HG03097 (cell line): Measurements from ENCODE around the gene UBXN1.

Experiments
- ATAC-seq: cut with Tn5 transposase; IDR thresholded peaks from one replicate; pipeline ENCODE4 v1.9.1; 2021; ENCODE audit not compliant: unreplicated experiment, low FRiP score

The UBXN1 gene

DNA sequence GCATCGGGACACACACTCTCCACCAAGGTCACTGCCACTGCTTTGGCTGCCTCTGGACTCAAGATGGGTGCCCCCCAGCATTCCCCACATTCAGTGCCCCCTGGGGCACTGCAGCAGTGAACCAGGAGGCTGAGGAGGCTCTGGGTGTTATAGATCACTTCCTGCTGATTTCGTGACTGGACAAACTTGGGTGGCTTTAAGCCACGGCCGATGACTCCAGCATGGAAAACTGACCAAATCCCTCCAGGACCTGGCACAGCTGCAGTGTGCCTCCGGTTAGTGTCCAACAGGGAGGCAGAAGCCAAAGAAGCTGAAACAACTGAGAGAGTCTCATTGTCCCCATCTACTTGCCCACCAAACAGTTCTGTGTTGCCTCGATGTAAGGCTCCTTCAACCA lies 31.3 kb downstream of the UBXN1 start:
- no peak for ATAC-seq

DNA sequence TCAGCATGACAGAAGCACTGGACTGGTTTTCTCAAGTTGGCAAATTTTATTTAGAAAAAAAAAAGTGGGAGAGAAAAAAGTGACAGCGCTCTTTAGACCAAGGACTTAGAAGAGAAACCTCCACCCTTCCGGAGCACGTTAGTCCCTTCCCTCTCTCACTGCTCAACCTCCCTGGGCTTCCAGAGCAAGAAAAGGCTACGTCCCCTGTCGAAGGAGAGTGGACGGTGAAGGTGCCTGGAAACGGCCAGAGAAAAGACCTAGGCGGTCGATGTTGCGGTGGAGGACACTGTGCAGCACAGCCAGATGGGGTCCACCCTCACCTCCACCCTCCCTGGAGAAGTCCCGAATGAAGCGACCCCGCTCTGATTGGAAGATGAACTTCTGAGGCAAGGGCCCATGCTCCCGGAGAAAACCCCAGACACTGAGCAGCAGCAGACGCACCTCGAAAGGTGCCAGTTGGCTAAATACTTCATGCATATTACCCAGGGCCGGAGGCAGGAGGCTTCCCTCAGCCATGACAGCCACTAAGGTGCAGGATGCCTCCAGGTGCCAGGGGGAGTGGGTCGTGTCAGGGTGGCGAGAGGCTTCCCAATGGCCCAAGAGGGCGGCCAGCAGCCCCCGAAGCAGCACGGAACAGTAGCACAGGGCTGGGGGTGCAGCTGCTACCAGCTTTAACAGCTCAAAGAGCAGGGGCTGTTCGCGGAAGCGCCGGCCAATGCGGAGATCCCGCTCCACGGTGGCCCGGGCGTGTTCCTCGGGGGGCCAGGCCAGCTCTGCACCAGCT lies 31.9 kb downstream of the UBXN1 start:
- peak; percentile 7 for ATAC-seq

DNA sequence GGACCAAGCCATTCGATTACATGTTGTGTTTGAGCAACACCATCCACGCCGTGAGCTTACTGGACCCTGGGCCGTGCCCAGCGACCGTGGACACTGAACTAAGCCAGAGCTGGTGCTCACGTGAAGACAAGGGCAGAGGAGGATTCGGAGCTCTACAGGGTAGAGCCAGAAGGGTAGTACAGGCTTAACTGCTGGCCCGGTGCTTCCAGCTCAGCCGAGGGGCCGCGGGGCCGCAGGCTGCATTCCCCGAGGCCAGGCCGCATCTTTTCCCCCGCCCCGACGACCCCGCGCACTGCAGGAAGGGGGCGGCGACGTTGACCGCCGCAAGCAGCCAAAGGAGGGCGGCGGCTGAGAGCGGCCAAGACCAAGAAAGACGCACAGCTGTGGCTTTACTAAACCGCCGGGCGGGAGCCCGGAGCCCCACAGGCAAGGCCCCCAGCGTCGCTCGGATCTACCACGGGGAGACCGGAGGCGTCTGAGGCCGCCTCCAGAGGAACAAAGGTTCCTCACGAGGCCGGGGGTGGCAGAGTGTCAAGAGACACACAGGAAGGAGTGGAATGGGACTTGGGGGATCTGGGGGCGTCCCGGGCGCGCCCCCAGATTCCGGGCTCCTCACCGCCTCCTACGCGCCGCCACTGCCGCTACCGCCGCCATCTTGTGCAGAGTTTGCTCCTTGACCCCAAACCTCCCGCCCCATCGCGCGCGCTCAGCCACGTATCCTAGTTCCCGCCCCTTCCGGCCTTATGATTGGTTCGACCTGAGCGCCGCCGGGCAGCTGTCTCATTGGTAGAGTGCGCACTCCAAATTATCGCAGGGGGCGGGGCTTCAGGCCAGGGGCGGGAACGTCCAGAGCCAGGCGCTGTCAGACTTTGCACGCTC lies 32.7 kb downstream of the UBXN1 start, which contains the start of gene GANAB:
Gene GANAB, minus strand, starts transcription at position 668 of the 879 bp plus-strand sequence. Its CDS starts 14 bp downstream, at position 654.
- ATAC-seq = peak; percentile 86

DNA sequence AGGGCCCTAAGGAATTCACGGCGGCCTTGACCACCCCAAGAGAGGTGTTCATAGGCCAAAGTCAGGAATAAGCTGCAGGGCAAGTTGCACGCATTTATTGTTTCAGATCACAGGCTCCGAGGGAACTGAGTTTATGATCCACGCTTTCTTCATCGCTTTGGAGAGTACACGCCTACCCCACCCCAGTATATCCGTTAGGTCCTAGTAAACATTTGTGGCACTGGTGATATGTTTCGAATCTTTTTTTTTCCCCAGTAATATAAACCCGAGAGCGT lies 33.3 kb downstream of the UBXN1 start:
- no peak for ATAC-seq

- no peak for ATAC-seq
Measured at GRCh38 chr11:62644220-62644619, 34.7 kb downstream of the UBXN1 start.

DNA sequence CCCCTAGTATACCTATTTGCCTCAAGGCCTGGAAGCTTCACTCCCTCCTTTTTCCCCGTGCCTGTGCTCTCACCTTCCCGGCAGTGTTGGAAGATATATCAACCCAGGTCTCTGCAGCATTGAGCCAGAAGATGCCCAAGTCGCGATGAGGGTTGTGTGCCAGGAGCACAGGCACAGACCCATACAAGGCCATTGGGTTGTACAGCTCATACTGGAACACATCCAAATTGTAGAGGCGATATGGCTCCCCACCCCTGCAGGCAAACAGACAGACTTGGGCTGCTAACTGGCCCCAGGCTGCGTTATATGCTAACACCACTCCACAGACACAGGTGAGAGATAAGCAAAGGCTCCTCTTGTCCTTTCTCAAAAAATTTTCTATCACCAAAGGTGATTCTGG lies 46.4 kb downstream of the UBXN1 start:
- no peak for ATAC-seq

- ATAC-seq = no peak
Measured at GRCh38 chr11:62627713-62628112, 51.2 kb downstream of the UBXN1 start.
